Activated CD4-positive, alpha-beta T cell treated with anti-CD3 and anti-CD28 coated beads for 48 hours (primary cell): ENCODE measurements around the gene ATP6V0C.

Source experiments
- DNase-seq: peaks from one replicate; pipeline ENCODE4 v3.0.0-alpha.2; 2020

Gene ATP6V0C

DNA sequence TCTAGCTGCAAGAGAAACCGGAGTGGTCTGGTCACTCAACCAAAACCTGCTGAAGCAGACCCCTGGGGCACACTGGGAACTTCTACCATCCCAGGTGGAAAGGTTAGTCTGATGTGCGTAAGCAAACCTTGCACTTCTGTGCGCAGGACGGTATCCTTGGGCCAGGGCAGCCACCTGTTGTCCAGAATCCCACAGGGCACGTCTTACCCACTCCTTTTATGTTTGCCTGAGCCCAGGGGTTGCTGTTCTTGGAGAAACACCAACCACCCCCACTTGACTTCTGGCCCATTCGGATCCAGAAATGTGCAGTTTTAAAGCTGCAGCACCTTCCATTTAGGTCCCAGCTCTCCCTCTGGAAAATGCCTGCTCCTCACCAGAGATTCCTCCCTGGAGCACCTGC lies 20.1 kb upstream of the ATP6V0C start:
- no peak for DNase-seq

GRCh38 chr16:2494616-2495015 lies 19.1 kb upstream of the ATP6V0C start:
- no peak for DNase-seq

DNA sequence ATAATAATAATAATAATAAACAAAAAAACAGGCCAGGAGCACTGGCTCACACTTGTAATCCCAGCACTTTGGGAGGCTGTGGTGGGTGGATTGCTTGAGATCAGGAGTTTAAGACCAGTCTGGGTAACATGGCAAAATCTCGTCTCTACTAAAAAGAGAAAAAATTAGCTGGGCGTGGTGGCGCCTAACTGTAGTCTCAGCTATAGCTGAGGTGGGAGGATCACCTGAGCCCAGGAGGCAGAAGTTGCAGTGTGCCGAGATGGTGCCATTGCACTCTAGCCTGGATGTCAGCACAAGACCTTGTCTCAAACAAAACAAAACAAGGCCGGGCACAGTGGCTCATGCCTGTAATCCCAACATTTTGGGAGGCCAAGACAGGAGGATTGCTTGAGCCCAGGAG lies 18.7 kb upstream of the ATP6V0C start:
- DNase-seq, result no peak

DNA sequence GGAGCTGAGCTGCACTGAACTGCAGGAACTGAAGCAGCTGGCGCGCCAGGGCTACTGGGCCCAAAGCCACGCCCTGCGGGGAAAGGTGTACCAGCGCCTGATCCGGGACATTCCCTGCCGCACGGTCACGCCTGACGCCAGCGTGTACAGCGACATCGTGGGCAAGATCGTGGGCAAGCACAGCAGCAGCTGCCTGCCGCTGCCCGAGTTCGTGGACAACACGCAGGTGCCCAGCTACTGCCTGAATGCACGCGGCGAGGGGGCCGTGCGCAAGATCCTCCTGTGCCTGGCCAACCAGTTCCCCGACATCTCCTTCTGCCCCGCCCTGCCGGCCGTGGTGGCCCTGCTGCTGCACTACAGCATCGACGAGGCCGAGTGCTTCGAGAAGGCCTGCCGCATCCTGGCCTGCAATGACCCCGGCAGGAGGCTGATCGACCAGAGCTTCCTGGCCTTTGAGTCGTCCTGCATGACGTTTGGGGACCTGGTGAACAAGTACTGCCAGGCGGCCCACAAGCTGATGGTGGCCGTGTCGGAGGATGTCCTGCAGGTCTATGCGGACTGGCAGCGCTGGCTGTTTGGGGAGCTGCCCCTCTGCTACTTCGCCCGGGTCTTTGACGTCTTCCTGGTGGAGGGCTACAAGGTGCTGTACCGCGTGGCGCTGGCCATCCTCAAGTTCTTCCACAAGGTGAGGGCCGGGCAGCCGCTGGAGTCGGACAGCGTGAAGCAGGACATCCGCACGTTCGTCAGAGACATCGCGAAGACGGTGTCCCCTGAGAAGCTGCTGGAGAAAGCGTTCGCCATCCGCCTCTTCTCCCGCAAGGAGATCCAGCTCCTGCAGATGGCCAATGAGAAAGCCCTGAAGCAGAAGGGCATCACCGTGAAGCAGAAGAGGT lies 17.3 kb upstream of the ATP6V0C start:
- DNase-seq, result no peak

GRCh38 chr16:2497116-2497630 lies 16.6 kb upstream of the ATP6V0C start:
- no peak for DNase-seq

DNA sequence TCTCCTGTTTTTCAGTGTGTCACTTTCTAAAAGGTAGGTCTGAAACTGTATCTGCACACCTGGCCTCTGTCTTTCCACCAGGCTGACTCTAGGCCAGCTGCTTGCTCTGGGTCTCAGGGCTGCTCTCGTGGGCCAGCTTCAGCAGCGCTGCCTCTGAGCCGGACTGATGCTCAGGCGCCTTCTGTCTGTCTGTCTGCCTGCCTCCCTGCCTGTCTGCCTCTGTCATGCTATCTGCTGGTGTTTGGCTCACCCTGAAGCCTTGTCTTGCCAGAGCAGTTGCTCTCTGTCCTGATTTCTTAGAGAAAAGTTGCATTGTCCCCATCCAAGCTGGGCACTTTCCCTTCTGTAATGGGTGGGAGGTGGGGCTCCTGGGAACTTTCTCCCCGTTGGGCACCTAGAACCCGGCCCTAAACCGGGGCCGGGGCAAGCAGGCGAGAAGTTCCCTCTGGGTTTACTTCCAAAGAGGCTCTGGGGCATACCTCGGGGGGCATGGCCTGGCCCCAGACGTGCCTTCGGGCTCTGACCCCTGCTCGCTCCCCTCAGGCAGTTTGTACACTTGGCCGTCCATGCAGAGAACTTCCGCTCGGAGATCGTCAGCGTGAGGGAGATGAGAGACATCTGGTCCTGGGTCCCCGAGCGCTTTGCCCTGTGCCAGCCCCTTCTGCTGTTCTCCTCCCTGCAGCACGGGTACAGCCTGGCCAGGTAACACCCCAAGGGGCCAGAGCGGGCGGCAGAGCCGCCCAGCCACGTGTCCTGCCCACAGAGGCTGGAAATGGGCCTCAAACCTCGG lies 15.9 kb upstream of the ATP6V0C start:
- no peak for DNase-seq

GRCh38 chr16:2498531-2499253 lies 15.1 kb upstream of the ATP6V0C start:
- DNase-seq, result no peak

DNA sequence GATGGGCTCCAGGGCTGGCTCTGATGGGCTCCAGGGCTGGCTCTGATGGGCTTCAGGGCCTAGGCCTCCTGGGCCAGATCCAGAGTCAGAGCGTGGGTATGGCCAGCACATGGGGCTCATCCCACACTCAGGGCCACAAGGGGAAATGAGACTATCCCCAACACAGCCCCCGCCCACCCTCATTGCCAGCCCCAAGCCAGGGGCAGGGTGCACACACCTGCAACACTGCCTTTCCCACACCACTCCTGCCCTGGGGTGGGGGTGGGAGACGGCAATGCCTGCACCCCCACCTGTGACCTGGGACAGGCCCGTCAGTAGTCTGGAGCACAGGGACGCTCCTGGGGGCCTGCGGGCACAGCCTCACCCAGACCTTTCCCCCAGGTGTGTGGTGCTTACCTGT lies 14.3 kb upstream of the ATP6V0C start:
- no peak for DNase-seq

DNA sequence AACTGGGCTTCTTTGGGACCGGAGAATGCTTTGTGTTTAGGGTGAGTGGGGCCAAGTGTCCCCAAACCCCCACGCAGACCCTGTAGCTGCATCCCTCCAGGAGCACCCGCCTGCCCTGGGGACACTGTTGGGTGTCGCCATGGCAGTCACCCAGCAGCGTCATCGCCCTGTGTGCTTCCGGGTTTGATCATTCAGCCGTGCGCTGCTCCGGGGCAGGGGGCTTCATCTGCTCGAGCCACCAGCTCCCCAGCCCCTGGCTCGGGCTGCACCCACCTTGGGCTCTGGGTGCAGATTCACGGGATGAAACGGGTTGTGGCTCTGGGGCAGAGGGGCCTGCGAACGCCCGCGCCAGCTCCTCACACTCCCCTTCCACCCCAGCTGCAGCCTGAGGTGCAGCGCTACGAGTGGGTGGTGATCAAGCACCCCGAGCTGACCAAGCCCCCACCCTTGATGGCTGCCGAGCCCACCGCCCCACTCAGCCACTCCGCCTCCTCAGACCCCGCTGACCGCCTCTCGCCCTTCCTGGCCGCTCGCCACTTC lies 13.8 kb upstream of the ATP6V0C start:
- DNase-seq, result no peak

GRCh38 chr16:2500430-2500917 lies 13.3 kb upstream of the ATP6V0C start:
- DNase-seq, result no peak

- peak; percentile 87 for DNase-seq
Observed at GRCh38 chr16:2500918-2501750, 12.6 kb upstream of the ATP6V0C start.

DNA sequence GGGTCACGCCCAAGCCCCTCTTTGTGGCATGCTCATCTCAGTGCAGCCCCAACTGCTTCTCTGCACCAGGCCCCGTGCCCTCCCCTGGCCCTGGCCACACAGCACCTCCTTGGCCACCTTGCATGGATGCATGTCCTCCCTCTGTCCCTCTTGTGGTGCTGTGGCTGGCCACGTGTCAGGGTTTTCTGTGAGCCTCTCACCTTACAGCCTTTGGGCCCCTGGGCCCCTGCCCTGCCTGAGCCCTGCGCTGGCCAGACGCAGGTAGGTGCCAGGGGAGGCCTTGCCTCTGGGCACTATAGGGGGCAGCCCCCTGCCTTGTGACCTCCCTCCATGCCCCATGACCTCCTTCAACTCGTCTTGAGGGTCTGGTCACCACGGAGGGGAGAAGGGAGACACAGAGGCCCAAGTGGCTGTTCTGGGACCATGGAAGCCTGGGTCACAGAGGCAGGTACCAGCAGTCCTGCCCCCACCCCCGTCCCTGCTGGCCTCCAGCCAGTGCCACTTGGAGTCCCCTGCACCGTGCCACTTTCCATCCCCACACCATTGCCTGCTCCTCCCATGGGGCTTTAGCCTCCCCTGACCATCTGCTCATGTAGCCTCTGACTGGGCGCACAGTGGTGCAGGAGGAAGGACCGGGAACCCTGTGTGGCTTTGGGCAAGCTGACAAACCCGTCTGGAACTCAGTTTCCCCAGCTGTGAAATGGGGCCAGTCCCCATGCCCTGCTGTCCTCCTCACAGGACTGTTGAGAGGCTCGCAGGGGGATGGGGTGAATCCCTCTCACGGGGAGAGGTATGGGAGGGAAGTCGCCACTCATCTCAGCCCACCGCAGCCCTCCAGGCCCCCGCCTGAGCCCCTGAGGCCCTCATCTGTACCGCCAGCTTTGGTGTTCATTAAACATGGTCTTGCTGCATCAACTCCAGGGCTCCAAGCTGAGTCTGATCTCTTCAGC lies 11.5 kb upstream of the ATP6V0C start:
- DNase-seq, result no peak

- DNase-seq, result no peak
Observed at GRCh38 chr16:2505695-2506094, 8.1 kb upstream of the ATP6V0C start.

DNA sequence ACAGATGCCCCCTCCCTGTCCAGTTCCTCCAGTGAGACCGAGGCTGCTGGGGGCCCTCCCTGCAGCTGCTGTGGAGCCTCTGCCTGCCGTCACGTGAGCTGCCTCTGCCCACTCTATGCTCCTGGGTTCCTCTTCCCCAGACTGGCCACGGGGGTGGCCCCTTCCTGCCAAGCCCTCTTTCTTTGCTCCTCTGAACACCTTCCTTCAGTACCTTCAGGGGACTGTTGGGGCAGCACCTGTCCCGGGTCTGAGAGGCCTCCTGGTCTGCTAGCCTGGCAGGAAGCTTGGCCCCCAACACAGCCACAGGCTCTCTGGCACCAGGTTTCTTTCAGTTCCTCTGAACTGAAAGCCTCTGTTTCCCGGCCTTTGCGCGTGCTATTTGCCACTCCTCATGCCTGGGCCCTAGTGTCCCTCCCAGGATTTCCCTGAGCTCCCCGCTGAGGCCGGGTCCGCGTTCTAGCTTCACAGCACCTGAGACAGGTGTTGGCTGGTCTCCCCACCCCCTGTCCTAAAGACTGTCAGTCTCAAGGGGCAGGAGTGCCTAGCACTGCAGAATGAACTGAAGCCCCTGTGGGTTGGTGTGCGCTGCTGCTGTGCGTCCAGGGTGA lies 6.6 kb upstream of the ATP6V0C start:
- DNase-seq, result no peak

DNA sequence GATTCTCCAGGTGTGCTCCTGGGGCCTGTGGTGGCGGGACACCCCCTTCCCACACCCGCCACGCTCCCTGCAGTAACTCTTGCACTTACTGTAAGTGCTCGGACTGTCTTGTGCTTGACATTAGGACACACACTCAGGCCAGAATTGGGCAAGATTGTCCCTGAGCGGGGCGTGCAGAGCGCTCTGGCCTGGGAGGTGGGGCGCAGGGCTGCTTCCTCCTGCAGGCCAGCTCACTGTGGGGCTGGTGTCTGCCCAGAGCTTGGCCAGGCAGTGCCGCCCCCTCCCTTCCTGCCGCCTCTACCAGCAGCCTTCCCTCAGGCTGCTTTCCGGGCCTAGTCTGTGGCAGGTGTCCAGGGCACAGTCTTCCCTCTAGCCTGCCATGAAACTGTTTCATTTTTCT lies 6.1 kb upstream of the ATP6V0C start:
- no peak for DNase-seq

- DNase-seq, result no peak
Observed at GRCh38 chr16:2508722-2509400, 4.9 kb upstream of the ATP6V0C start.

- DNase-seq, result no peak
Observed at GRCh38 chr16:2511128-2511800, 2.5 kb upstream of the ATP6V0C start.

GRCh38 chr16:2511996-2512734 lies 1.6 kb upstream of the ATP6V0C start:
- no peak for DNase-seq
